Effector memory CD8-positive, alpha-beta T cell (primary cell): ENCODE data around the gene NEMP1.
"Not testable (repeated sequence)": the region's sequence is repeated elsewhere in the genome, so short reads cannot be mapped to it uniquely, and the experiment has no call there.

Experiments used
- ATAC-seq: fragments of 150-1000 bp; cut with Tn5 transposase; replicated peaks from 2 replicates; pipeline ENCODE4 v1.10.0; 2021; ENCODE audit warnings: mild to moderate bottlenecking, moderate library complexity
- DNase-seq, 3 experiments: peaks; one replicate each; pipeline ENCODE4 v3.0.0; 2021
- H3K27ac Mint-ChIP-seq, 2 donors: one replicate each; pipeline ENCODE4 v1.8.0; 2022; ENCODE audit warnings: mild to moderate bottlenecking in 2 of 2, mixed read lengths in 2 of 2, moderate library complexity in 2 of 2
- H3K27me3 Mint-ChIP-seq, 2 donors: one replicate each; pipeline ENCODE4 v1.8.0; 2022; ENCODE audit warnings: mixed read lengths in 2 of 2
- H3K36me3 Mint-ChIP-seq: one replicate; pipeline ENCODE4 v1.8.0; 2022; ENCODE audit warnings: mild to moderate bottlenecking, moderate library complexity, mixed read lengths; ENCODE audit not compliant: insufficient read depth
- H3K4me1 Mint-ChIP-seq, 2 donors: one replicate each; pipeline ENCODE4 v1.8.0; 2022; ENCODE audit warnings: low read depth in 2 of 2, mixed read lengths in 2 of 2
- H3K4me3 Mint-ChIP-seq, 2 donors: one replicate each; pipeline ENCODE4 v1.8.0; 2022; ENCODE audit warnings: mild to moderate bottlenecking in 2 of 2, mixed read lengths in 2 of 2, moderate library complexity in 2 of 2
- H3K9me3 Mint-ChIP-seq, 2 donors: one replicate each; pipeline ENCODE4 v1.8.0; 2022; ENCODE audit warnings: mixed read lengths in 2 of 2
- total RNA-seq, 9 experiments: gene quantifications; one replicate each; lab custom pipeline; 2026; lab: John Stamatoyannopoulos, UW

Gene NEMP1, protein sequence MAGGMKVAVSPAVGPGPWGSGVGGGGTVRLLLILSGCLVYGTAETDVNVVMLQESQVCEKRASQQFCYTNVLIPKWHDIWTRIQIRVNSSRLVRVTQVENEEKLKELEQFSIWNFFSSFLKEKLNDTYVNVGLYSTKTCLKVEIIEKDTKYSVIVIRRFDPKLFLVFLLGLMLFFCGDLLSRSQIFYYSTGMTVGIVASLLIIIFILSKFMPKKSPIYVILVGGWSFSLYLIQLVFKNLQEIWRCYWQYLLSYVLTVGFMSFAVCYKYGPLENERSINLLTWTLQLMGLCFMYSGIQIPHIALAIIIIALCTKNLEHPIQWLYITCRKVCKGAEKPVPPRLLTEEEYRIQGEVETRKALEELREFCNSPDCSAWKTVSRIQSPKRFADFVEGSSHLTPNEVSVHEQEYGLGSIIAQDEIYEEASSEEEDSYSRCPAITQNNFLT
- 23.5 to 132 (median 63.2) reads per million in 9 experiments for total RNA-seq

DNA sequence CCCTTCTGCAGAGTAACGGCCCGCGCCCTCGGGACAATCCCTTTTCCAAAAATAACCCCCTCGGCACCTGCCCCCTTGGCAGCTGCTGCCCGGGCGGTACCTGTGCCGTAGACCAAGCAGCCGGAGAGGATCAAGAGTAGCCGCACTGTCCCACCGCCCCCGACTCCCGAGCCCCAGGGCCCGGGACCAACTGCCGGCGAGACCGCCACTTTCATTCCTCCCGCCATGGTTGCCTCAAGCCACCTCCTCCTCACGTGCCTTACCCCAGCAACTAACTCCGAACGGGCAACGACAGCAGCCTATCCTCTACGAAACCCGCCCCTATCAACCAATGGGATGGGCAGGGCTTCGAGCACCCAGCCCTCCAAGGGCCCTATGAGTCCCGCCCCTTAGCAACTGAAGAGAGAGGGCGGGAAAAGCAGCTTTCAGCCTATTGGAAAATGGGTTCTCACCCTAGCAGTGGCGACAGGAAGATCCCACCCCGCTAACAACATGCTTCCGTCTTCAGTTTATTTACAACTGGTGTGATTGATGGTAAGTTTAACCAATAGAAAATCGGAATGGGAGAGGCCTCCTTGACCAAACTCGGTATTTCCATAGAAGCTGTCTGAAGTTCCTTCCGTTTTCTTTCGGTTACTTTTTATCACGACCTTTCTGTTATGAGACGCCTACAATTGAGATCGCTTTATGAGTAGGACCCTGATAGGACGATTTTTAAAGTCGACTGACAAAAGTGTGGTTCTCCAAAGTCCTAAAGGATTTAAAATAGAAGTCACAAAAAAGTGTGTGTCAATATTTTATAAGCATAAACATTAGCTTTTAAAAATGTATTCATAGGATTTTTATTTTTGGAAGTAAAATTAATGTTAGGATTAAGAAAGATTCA, at the start of gene NEMP1:
Gene NEMP1, minus strand, starts transcription at position 273 of the 886 bp plus-strand sequence. Its CDS starts 46 bp downstream, at position 227.
- peak; percentile 92 to 95 (median 92) for DNase-seq
- Mint-ChIP-seq H3K4me3 (peak within 1 kb of the TSS; percentile 100), H3K36me3 (peaks cover 13% of the 10 kb centered on the region), H3K4me1 (peaks cover 7 to 10% of the 10 kb centered on the region in 2 donors), H3K9me3 (no peaks in the 10 kb centered on the region), H3K27ac (peak within 1 kb of the TSS; percentile 97 to 99), H3K27me3 (no peaks in the 10 kb centered on the region)
- ATAC-seq, result peak; percentile 94

DNA sequence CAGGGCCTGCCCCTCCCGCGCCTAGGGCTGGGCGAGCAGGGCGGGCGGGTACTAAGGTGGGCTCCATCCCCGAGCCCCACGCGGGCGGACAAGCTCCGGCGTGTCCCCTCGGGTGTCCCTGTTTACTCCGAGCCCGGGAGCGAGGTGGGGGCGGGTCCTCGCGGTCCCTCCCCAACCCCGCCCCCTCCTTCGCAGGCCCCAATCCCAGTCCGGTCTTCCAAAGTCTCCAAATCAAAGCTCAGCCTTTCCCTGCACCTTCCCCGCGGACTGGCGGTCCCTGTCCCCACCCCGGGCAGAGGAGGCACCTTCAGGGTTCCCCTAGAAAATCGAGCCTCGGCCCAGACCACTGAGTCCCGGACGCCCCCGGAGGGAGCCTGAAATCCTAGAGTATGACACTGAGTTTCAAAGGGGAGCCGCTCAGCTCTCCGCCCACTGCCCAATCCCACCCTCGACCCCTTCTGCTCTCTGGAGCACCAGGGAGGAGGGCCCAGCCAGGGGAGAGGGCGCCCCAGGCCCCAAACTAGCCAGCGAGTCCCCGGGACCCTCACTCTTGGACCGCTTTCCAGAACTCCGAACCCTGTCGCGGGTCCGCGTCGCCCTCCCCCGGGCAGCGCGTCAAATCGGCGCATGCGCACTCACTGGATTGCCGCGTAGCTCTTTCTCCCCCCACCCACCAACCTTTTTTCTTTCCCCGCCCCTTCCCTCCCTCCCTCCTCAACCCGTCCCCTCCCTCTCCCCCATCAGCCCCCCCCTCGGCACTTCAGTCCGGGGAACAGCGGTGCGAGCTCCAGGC, 49.3 kb upstream of the NEMP1 start, which contains the start of gene LRP1:
Gene LRP1, plus strand, starts transcription at position 758 of the 793 bp plus-strand sequence. CDS start 482 bp downstream, outside the sequence.
- Mint-ChIP-seq H3K27me3 (no peaks in the 10 kb centered on the region), H3K36me3 (peaks cover 5% of the 10 kb centered on the region), H3K9me3 (no peaks in the 10 kb centered on the region), H3K4me3 (peak within 1 kb of the TSS; percentile 85), H3K4me1 (peaks cover 4 to 6% of the 10 kb centered on the region in 2 donors), H3K27ac (peak within 1 kb of the TSS in 1 of 2 donors; percentile 64)
- ATAC-seq (peak; percentile 51), DNase-seq (peak; percentile 53 to 60 (median 58))

DNA sequence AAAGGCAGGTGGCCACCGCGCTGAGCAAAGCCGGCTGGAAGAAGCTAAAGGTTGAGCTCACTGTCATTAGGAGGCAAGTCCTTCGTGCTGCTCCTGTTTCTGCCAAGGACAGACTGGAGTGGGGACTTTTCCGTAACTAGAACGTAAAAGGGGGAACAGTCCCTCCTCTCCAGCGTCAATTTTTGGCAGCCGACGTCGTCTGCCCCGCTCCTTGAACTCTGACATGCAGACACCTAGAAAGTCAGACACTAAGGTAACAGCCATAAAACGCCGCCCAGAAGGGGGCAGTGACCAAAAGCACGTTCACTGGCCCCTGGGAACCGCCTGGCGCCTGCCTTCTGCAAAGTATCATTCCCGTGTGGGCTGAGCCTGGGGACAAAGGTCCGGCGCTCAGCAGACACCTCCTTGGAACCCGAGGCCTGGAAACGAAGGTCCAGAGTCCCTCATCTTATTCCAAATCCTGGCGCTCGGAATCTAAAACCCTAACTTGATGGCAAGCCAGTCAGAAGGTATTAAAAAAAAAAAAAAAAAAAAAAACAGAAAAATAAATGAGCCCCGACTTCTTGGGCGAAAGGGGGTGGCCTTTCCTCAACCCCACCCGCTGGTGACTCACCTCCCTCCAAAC, 48.6 kb upstream of the NEMP1 start:
- Mint-ChIP-seq H3K4me1 (peaks cover 4 to 6% of the 10 kb centered on the region in 2 donors), H3K4me3 (peak overlapping the region; percentile 85), H3K27me3 (no peaks in the 10 kb centered on the region), H3K36me3 (peaks cover 5% of the 10 kb centered on the region), H3K9me3 (no peaks in the 10 kb centered on the region), H3K27ac (peak overlapping the region in 1 of 2 donors; percentile 64)
- DNase-seq, result peak; percentile 20 to 51 (median 22)
- ATAC-seq, result peak; percentile 78

DNA sequence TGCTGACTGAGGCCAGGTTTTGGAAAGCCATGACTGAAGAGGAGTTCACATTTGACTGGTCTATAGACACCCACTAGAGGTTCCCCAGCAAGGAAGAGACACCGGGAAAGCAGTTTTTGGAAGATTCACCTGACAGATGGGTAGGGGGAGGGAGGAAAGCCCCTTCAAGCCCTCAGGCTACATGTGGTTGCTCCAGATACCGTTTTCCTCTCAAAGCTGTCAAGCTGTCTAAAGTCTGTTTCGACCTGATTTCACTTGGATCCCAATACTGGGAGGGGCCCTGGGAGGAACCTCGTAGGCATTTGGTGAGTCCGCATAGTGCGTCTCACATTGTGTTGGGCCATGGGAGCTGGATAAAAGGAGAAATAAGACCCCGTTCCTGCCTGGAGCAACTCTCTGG, 48.0 kb upstream of the NEMP1 start:
- Mint-ChIP-seq H3K27me3 (no peaks in the 10 kb centered on the region), H3K4me1 (peaks cover 4 to 6% of the 10 kb centered on the region in 2 donors), H3K9me3 (no peaks in the 10 kb centered on the region), H3K27ac (peak overlapping the region in 1 of 2 donors; percentile 26), H3K4me3 (peak overlapping the region in 1 of 2 donors; percentile 85), H3K36me3 (peaks cover 5% of the 10 kb centered on the region)
- ATAC-seq, result no peak
- no peak for DNase-seq

DNA sequence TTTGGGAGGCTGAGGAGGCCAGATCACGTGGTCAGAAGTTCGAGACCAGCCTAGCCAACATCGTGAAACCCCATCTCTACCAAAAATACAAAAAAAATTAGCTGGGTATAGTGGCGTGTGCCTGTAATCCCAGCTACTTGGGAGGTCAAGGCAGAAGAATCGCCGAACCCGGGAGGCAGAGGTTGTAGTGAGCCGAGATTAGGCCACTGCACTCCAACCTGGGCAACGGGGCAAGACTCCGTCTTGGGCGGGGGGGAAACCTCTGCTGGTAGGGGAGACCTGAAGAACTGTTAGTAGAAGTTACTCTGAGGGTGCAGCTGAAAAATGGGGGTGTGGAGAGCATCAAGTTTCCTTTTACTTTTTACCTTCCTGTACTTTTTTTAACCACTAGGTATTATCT, 47.5 kb upstream of the NEMP1 start:
- no peak for DNase-seq
- Mint-ChIP-seq H3K9me3 (no peaks in the 10 kb centered on the region), H3K27me3 (no peaks in the 10 kb centered on the region), H3K36me3 (peaks cover 5% of the 10 kb centered on the region), H3K27ac (peak overlapping the region in 1 of 2 donors; percentile 26), H3K4me3 (no peak overlapping the region), H3K4me1 (peaks cover 4 to 6% of the 10 kb centered on the region in 2 donors)
- ATAC-seq, result no peak

DNA sequence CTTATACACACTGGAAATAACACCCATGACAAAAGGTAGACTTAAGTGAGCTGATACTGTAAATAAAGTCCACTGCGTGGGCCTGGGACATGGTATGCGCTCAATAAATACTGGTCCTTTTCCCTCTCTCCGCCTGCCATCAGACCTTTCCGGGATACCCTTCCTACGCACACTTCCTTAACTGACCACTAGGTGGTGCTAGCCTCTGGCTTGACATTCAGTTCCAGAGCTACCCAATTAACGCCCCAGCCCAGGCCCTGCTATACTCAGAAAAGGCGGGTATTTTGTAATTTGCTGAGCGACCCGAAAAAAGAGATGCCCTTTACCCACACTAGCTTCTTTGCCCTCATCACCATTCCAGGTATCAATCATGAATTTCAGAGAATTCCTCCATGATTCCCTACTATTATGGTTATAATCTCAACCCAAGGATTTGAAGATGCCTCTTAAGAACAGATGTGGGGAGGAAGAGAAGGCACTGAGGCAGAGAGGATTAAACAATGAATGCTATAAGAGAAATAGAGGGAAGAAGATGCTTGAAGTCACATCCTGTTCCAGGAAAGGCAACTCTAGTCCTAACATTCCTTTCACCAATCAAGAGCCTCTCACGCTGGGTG, 45.8 kb upstream of the NEMP1 start:
- peak; percentile 75 to 79 (median 77) for DNase-seq
- peaks cover 5% of the 10 kb centered on the region for H3K36me3 Mint-ChIP-seq

DNA sequence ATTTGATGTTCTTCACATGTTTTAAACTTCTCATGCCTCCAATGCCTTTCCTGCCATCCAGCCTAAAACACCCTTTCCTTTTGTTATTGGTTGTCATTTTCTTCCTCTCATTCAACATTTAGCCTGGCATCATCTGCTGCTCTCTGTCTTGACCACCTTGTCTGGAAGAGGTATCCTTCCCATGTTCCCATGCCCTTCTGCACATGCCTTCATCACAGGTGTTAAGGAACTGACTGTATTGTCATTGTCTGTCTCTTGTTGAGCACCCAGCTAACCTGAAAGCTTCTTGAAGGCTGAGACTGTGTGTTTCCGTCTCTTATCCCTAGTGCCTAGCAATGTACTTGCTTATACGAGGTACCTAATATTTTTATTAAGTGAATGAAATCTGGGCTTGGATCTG, 45.2 kb upstream of the NEMP1 start:
- Mint-ChIP-seq H3K9me3 (no peaks in the 10 kb centered on the region), H3K36me3 (peaks cover 5% of the 10 kb centered on the region)
- DNase-seq, result no peak

More for the DNA sequence above, 45.8 kb upstream of the NEMP1 start:
- ATAC-seq, result peak; percentile 69
- Mint-ChIP-seq H3K9me3 (no peaks in the 10 kb centered on the region), H3K27me3 (no peaks in the 10 kb centered on the region), H3K4me1 (peaks cover 4 to 6% of the 10 kb centered on the region in 2 donors), H3K4me3 (no peak overlapping the region), H3K27ac (no peak overlapping the region)

DNA sequence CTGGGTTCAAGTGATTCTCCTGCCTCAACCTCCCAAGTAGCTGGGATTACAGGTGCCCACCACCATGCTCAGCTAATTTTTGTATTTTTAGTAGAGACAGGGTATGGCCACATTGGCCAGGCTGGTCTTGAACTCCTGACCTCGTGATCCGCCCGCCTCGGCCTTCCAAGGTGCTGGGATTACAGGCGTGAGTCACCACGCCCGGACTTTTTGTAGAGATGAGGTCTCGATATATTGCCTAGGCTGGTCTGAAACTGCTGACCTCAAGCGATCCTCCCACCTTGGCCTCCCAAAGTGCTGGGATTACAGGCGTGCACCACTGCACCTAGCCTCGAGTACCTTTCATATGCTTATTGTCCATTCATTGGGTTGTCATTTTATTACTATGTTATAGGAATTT, 42.1 kb upstream of the NEMP1 start:
- not testable (repeated sequence) for H3K4me3 Mint-ChIP-seq, H3K27me3 Mint-ChIP-seq, H3K4me1 Mint-ChIP-seq, H3K36me3 Mint-ChIP-seq, DNase-seq, H3K9me3 Mint-ChIP-seq, ATAC-seq, H3K27ac Mint-ChIP-seq

More for the DNA sequence above, 45.2 kb upstream of the NEMP1 start:
- Mint-ChIP-seq H3K27ac (no peak overlapping the region), H3K27me3 (no peaks in the 10 kb centered on the region), H3K4me3 (no peak overlapping the region), H3K4me1 (peaks cover 4 to 6% of the 10 kb centered on the region in 2 donors)
- no peak for ATAC-seq

DNA sequence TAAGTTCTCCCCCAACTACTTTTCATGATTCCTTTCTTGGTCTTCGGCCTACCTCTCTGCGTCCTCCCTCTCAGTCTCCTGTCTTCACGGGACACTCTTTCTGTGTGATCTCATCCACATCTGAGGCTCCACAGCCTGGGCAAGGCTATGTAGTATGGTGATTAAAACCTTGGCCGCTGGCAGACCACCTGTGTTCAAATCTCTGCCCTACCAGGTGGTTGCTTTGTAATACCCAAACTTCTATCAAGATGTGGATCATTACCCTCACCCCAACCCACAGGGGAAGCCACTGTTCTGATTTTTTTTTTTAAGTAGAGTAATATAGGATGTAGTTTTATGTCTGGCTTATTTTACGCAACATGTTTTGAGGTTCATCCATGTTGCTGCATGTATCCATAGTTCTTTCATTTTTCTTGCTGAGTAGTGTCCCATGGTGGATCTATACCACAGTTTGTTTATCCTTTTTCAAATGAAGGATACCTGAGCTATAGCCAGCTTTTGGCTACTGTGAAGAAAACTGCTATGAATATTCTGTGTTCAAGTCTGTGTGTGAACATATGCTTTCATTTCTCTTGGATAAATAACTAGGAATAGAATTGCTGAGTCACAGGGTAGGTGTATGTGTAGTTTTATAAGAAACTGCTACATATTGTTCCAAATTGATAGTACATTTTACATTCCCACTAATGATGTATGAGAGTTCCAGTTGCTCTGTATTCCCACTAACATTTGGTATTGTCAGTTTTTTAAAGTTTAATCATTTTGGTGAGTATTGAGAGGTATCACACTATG, 40.9 kb upstream of the NEMP1 start:
- Mint-ChIP-seq H3K27me3 (no peaks in the 10 kb centered on the region), H3K9me3 (no peaks in the 10 kb centered on the region), H3K4me1 (peaks cover 0 to 2% of the 10 kb centered on the region in 2 donors), H3K4me3 (no peak overlapping the region), H3K36me3 (no peaks in the 10 kb centered on the region), H3K27ac (no peak overlapping the region)
- ATAC-seq (no peak), DNase-seq (no peak)

DNA sequence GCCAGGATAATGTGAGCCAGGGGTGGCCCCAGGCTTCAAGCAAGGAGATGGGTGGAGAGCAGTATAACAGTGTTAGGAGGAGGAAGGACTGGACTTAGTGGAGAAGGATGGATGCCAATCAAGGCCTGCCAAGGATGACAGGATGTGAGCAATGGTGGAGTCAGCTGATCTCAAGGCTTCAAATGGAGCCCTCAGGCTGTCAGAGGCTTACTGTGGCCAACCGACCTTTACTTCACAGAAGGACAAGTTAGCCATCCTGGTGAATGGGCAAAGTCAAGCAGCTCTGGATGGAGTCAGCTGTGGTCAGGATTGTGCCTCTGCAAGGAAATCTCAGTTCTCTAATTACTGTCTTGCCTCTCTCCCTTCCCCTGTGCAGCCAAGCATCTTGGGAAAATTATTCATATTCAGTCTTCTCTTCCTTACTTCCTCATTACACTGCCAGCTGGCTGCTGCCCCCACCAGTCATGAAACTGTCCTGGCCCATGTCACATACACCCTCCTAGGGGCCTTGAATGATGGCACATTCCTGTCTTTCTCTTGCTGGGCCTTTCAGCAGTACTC, 40.2 kb upstream of the NEMP1 start:
- Mint-ChIP-seq H3K36me3 (no peaks in the 10 kb centered on the region), H3K9me3 (no peaks in the 10 kb centered on the region), H3K27me3 (no peaks in the 10 kb centered on the region), H3K4me3 (no peak overlapping the region), H3K27ac (no peak overlapping the region), H3K4me1 (no peaks in the 10 kb centered on the region)
- ATAC-seq (no peak), DNase-seq (no peak)

DNA sequence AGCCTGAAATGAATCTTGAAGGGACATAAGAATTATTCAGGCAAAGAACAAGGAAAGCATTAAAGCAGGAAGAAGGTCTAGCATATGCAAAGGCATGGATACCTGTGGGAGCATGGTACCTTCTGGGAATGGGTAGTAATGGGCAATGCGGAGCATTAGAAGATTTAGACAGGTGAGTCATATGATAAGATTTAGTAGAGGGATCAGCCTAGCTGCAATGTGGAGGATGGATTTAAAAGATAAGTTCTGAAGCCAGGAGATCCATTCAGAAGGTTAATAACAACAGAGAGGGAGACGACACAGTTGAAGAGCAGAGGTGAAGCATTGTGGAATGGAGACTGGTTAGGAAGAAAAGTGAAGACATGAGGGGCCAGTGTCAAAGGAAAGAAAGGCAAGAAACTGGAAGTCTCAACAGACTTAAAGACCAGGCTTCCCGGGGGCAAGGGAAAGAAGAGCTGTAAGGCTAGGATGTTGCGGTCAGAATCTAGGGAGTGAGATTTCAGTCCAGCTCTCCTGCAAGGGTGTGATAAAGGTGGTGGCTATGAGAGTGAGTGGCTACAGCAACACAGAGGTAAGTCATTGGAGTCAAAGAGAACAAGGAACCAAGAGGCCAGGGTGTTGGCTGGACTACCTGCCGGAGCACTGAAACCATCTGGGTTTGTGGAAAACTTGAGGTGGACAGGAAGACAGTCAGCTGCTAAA, 38.1 kb upstream of the NEMP1 start:
- H3K27ac Mint-ChIP-seq, result no peak overlapping the region
- ATAC-seq (no peak), DNase-seq (no peak)
- peaks cover 8 to 10% of the 10 kb centered on the region in 2 donors for H3K4me1 Mint-ChIP-seq
- no peak overlapping the region for H3K4me3 Mint-ChIP-seq
- H3K27me3 Mint-ChIP-seq, result no peaks in the 10 kb centered on the region
- H3K36me3 Mint-ChIP-seq, result peaks cover 10% of the 10 kb centered on the region
- H3K9me3 Mint-ChIP-seq, result no peaks in the 10 kb centered on the region
